Transverse colon (tissue), 4 donors: Measurements from ENCODE around the gene AHI1. TPM values are rescaled to one million over a fixed set of nuclear protein-coding genes. Genes with fewer than 3 reads are reported as not detected.

ENCODE experiments used
- DNase-seq: peaks from one replicate; pipeline ENCODE4 v3.0.0-alpha.2; 2019
- H3K27ac ChIP-seq, 4 donors: fragments of 200-600 bp; sonication (generic); 2 replicates each; pipeline ENCODE4 v1.5.1; 2016 to 2018; ENCODE audit warnings: inconsistent platforms in 4 of 4
- H3K27me3 ChIP-seq: fragments of 200-600 bp; sonication (generic); 2 replicates; pipeline ENCODE4 v1.5.1; 2017; ENCODE audit warnings: inconsistent platforms
- H3K36me3 ChIP-seq, 4 donors: fragments of 200-600 bp; sonication (generic); 2 replicates each; pipeline ENCODE4 v1.5.1; 2017 to 2019; ENCODE audit warnings: inconsistent platforms in 4 of 4
- H3K4me1 ChIP-seq, 4 donors: fragments of 200-600 bp; sonication (generic); 2 replicates each; pipeline ENCODE4 v1.5.1; 2017 to 2020; ENCODE audit warnings: inconsistent platforms in 4 of 4
- H3K4me3 ChIP-seq, 4 donors: fragments of 200-600 bp; sonication (generic); 1 replicate in 1 of 4; 2 replicates in 3 of 4; pipeline versions ENCODE4 v1.5.1 to v1.6.1; 2017 to 2019; ENCODE audit warnings: inconsistent platforms in 4 of 4
- H3K9me3 ChIP-seq, 2 donors: fragments of 200-600 bp; sonication (generic); 2 replicates each; pipeline ENCODE4 v1.5.1; 2017 to 2019; ENCODE audit warnings: inconsistent platforms in 2 of 2
- EP300 ChIP-seq: sonication (generic); formaldehyde crosslinking; IDR thresholded peaks from one replicate; pipeline ENCODE4 v1.6.1; 2017; ENCODE audit warnings: antibody characterized with exemption, low read depth
- POLR2A ChIP-seq: fragments of 450-650 bp; IDR thresholded peaks from one replicate; pipeline ENCODE4 v1.6.1; 2016; ENCODE audit warnings: antibody characterized with exemption, mild to moderate bottlenecking, moderate library complexity
- POLR2AphosphoS5 ChIP-seq, 3 donors: sonication (generic); formaldehyde crosslinking; IDR thresholded peaks; one replicate each; pipeline ENCODE4 v1.6.1; 2016; ENCODE audit warnings: antibody characterized with exemption in 3 of 3
- WGBS, 2 donors: methylation state at CpG; one replicate each; pipeline ENCODE4 v1.1.5; 2018; ENCODE audit warnings: low coverage in 1 of 2; 5-methylcytosine and 5-hydroxymethylcytosine counted together
- in situ Hi-C, 4 donors: fragments of 200-750 bp; cut with MboI; loops; one replicate each; pipeline versions ENCODE4 v1.15.0 to v1.15.1; 2017; ENCODE audit warnings: low sequenced_read_pairs in 3 of 4, low pct_ligation_motif_present in 1 of 4, low pct_unique_long_range_greater_than_20kb in 1 of 4
- intact Hi-C: fragments of 100-400 bp; cut with DNase I; formaldehyde crosslinking; loops from one replicate; pipeline ENCODE4 v1.15.1; 2023; ENCODE audit warnings: low total_unique reads
- total RNA-seq, 4 donors: library from RNA; depleted of rRNA; stranded (reverse); fragments of >200 nt; gene quantifications; one replicate each; pipeline ENCODE4 v1.1.0, GENCODE V29; 2016
- TF ChIP-seq, protein P1 (sequence below), 5 experiments: fragments of 200-600 bp in 3 of 5; fragments of 450-650 bp in 2 of 5; sonication (generic) in 3 of 5; IDR thresholded peaks; 1 replicate in 2 of 5; 2 replicates in 3 of 5; pipeline ENCODE4 v1.5.1; 2016 to 2017; ENCODE audit warnings: antibody characterized with exemption in 5 of 5, inconsistent platforms in 3 of 5, mild to moderate bottlenecking in 2 of 5, moderate library complexity in 1 of 5

AHI1 gene
- total RNA-seq, 4 donors from 2014 or later: 16.2 to 119 (median 34.2) TPM

- H3K9me3 ChIP-seq: no peaks in the 10 kb centered on the region
- intact Hi-C loops (no loop called here), in situ Hi-C loops (no loop called here)
- no peaks in the 10 kb centered on the region for H3K27me3 ChIP-seq
- H3K36me3 ChIP-seq: peaks cover 0 to 5% (median 0%) of the 10 kb centered on the region in 4 donors
- DNase-seq: no peak
- 71 to 77% methylated on average over 2 of the region's 2 CpGs for WGBS, 2 donors
- H3K27ac ChIP-seq: no peak overlapping the region
- TF ChIP-seq, protein P1, sequence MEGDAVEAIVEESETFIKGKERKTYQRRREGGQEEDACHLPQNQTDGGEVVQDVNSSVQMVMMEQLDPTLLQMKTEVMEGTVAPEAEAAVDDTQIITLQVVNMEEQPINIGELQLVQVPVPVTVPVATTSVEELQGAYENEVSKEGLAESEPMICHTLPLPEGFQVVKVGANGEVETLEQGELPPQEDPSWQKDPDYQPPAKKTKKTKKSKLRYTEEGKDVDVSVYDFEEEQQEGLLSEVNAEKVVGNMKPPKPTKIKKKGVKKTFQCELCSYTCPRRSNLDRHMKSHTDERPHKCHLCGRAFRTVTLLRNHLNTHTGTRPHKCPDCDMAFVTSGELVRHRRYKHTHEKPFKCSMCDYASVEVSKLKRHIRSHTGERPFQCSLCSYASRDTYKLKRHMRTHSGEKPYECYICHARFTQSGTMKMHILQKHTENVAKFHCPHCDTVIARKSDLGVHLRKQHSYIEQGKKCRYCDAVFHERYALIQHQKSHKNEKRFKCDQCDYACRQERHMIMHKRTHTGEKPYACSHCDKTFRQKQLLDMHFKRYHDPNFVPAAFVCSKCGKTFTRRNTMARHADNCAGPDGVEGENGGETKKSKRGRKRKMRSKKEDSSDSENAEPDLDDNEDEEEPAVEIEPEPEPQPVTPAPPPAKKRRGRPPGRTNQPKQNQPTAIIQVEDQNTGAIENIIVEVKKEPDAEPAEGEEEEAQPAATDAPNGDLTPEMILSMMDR (IDR thresholded peaks at IDR 0.05): no peak
- no peaks in the 10 kb centered on the region for H3K4me1 ChIP-seq
- H3K4me3 ChIP-seq: no peak overlapping the region
These were observed 212.4 kb downstream of the AHI1 start for GRCh38 chr6:135285165-135285564.

GRCh38 chr6:135283926-135284325 is 213.6 kb downstream of the AHI1 start:
- Histone ChIP-seq H3K27ac (no peak overlapping the region), H3K4me1 (no peaks in the 10 kb centered on the region), H3K4me3 (no peak overlapping the region), H3K27me3 (no peaks in the 10 kb centered on the region), H3K9me3 (no peaks in the 10 kb centered on the region), H3K36me3 (no peaks in the 10 kb centered on the region)
- in situ Hi-C loops (no loop called here), intact Hi-C loops (no loop called here)
- no peak for DNase-seq
- TF ChIP-seq POLR2AphosphoS5 (IDR thresholded peaks at IDR 0.05): no peak
- no peak for TF ChIP-seq POLR2A
- TF ChIP-seq, protein P1 (IDR thresholded peaks at IDR 0.05): no peak
- no peak for TF ChIP-seq EP300
- WGBS, 2 donors: 94% methylated on average over 2 of the region's 2 CpGs

DNA sequence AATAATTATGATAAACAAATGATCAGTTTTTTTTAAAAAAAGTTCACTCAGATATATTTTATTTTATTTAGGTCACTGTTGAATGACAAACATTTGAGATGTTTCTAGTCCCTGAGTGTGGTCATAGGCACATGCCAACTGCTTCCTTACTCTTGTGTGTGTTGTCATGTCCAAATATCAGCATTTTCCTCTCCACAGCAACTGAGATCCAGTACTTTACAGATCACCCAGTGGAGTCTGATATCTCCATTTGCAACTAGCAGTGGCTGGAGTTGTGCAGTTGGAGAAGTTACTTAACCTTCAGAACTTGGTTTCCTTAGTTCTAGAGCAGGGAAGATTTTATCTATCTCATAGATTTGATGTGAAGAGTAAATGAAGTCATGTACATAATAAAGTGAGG is 215.1 kb downstream of the AHI1 start:
- no peak for TF ChIP-seq POLR2AphosphoS5 (IDR thresholded peaks at IDR 0.05)
- no peak for TF ChIP-seq POLR2A
- no peak for TF ChIP-seq EP300
- TF ChIP-seq, protein P1 (IDR thresholded peaks at IDR 0.05): no peak
- in situ Hi-C loops: no loop called here
- intact Hi-C loops: no loop called here
- no peak overlapping the region for H3K27ac ChIP-seq
- no peak overlapping the region for H3K4me3 ChIP-seq
- H3K9me3 ChIP-seq: no peaks in the 10 kb centered on the region
- no peaks in the 10 kb centered on the region for H3K4me1 ChIP-seq
- no peaks in the 10 kb centered on the region for H3K36me3 ChIP-seq
- DNase-seq: no peak
- H3K27me3 ChIP-seq: no peaks in the 10 kb centered on the region

DNA sequence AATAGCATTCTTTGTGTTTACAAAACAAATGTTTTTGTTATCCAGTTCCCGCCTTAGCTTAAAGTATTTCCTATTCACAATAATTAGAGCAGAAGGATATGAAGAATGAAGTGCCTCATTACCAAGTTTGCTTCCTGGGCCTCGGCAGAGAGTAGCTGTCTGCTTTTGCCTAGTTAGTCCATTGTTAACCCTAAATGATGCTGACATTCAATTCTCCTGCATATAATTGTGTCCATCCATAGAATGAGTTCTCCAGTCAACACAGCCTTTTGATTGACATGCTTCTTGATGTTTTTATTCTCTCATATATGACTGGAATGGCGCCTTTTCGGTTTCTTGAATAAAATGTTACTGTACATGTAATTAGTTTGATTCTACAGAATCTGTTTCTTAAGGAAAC is 215.6 kb downstream of the AHI1 start:
- no peaks in the 10 kb centered on the region for H3K9me3 ChIP-seq
- TF ChIP-seq EP300 (no peak), POLR2A (no peak), POLR2AphosphoS5 (IDR thresholded peaks at IDR 0.05) (no peak)
- TF ChIP-seq, protein P1 (IDR thresholded peaks at IDR 0.05): no peak
- intact Hi-C loops (no loop called here), in situ Hi-C loops (no loop called here)
- no peak overlapping the region for H3K4me3 ChIP-seq
- H3K4me1 ChIP-seq: no peaks in the 10 kb centered on the region
- no peak overlapping the region for H3K27ac ChIP-seq
- no peaks in the 10 kb centered on the region for H3K36me3 ChIP-seq
- no peaks in the 10 kb centered on the region for H3K27me3 ChIP-seq
- no peak for DNase-seq
- 81 to 90% methylated on average over 4 of the region's 4 CpGs for WGBS, 2 donors
